Measurements from ENCODE around the gene WDR70.
"Not testable (repeated sequence)": the region's sequence is repeated elsewhere in the genome, so short reads cannot be mapped to it uniquely, and the experiment has no call there.

DNA sequence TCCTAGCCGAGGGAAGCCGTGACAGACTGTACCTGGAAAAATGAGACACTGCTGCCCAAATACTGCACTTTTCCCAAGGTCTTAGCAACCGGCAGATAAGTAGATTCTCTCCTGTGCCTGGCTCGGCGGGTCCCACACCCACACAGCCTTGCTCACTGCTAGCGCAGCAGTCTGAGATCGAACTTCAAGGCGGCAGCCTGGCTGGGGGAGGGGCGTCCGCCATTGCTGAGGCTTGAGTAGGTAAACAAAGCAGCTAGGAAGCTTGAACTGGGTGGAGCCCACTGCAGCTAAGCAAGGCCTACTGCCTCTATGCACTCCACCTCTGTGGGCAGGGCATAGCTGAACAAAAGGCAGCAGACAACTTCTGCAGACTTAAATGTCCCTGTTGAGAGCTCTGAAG, 309.8 kb downstream of the WDR70 start:
- TF ChIP-seq, protein P1, sequence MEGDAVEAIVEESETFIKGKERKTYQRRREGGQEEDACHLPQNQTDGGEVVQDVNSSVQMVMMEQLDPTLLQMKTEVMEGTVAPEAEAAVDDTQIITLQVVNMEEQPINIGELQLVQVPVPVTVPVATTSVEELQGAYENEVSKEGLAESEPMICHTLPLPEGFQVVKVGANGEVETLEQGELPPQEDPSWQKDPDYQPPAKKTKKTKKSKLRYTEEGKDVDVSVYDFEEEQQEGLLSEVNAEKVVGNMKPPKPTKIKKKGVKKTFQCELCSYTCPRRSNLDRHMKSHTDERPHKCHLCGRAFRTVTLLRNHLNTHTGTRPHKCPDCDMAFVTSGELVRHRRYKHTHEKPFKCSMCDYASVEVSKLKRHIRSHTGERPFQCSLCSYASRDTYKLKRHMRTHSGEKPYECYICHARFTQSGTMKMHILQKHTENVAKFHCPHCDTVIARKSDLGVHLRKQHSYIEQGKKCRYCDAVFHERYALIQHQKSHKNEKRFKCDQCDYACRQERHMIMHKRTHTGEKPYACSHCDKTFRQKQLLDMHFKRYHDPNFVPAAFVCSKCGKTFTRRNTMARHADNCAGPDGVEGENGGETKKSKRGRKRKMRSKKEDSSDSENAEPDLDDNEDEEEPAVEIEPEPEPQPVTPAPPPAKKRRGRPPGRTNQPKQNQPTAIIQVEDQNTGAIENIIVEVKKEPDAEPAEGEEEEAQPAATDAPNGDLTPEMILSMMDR (conservative IDR thresholded peaks at IDR 0.05; ENCODE audit: low read depth, low read length), result not testable (repeated sequence)
- TF ChIP-seq EZH2 (IDR thresholded peaks at IDR 0.05; ENCODE audit: borderline replicate concordance, low read depth, low read length, poor library complexity, severe bottlenecking), result not testable (repeated sequence)
